ENCODE data around the gene FCHSD2.

DNA sequence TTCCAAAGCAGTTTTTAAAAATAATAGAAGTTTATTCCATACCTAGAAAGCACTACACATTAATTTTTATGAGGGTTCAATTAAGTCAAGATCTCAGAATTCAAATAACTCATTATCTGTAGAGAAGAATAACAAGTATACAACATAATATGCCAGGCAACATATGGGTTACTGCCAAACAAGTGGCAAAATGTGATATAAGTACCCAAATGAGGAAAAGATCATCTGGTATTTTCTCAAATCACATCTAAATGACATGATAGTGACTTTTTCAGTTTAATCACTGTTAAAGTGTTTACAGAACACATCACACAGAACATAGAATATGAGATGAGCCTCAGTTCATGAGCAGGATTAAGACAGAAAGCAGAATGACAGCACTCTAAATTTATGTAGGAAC is 123.3 kb downstream of the FCHSD2 start:
- TF ChIP-seq SPI1 (IDR thresholded peaks at IDR 0.05; ENCODE audit: low read depth, low read length) (no peak), POLR2A (IDR thresholded peaks at IDR 0.05; ENCODE audit: low read depth, low read length) (no peak), POU2F2 (IDR thresholded peaks at IDR 0.05; ENCODE audit: low read depth, low read length) (no peak), POLR2AphosphoS5 (IDR thresholded peaks at IDR 0.05; ENCODE audit: low read depth, low read length) (no peak), TAF1 (IDR thresholded peaks at IDR 0.05; ENCODE audit: low read depth, low read length) (no peak)

Measured in GM12891 (cell line).